IMR-90 (cell line): Measurements from ENCODE around the gene BAZ2A.

Experiments used
- CEBPB ChIP-seq: IDR thresholded peaks from 2 replicates; pipeline ENCODE4 v1.6.1; 2012; ENCODE audit warnings: low read depth, low read length, improper control_type of control experiment
- CHD1 ChIP-seq: IDR thresholded peaks from 2 replicates; pipeline ENCODE4 v1.6.1; 2012; ENCODE audit warnings: low read depth, low read length, improper control_type of control experiment
- CTCF ChIP-seq: conservative IDR thresholded peaks from 2 replicates; pipeline ENCODE4 v1.5.1; 2012; ENCODE audit warnings: mild to moderate bottlenecking, low read depth, low read length, improper control_type of control experiment
- RAD21 ChIP-seq: IDR thresholded peaks from 2 replicates; pipeline ENCODE4 v1.6.1; 2012; ENCODE audit warnings: low read length, improper control_type of control experiment

- TF ChIP-seq CTCF: no peak
- no peak for TF ChIP-seq RAD21
- no peak for TF ChIP-seq CEBPB
- no peak for TF ChIP-seq CHD1
These were observed 28.8 kb upstream of the BAZ2A start for GRCh38 chr12:56658921-56659320.
